NB4 (cell line): ENCODE data around the gene LPAR3.

ENCODE experiments used
- DNase-seq: peaks from one replicate; pipeline ENCODE4 v3.0.0; 2010; ENCODE audit warnings: low read depth
- H3K4me3 ChIP-seq: one replicate; pipeline ENCODE4 v1.5.1; 2011; ENCODE audit warnings: mild to moderate bottlenecking, low read depth, low read length, moderate library complexity
- MAX ChIP-seq: IDR thresholded peaks from 2 replicates; pipeline ENCODE4 v1.6.1; 2011; ENCODE audit warnings: low read depth, low read length
- MYC ChIP-seq: IDR thresholded peaks from 2 replicates; pipeline ENCODE4 v1.6.1; 2011; ENCODE audit warnings: low read depth, low read length
- POLR2A ChIP-seq: IDR thresholded peaks from 2 replicates; pipeline ENCODE4 v1.6.1; 2011; ENCODE audit warnings: mild to moderate bottlenecking; ENCODE audit not compliant: insufficient read length; ENCODE audit errors: extremely low read depth
- TF ChIP-seq, protein P1 (sequence below): IDR thresholded peaks from one replicate; pipeline ENCODE4 v1.5.1; 2012; ENCODE audit warnings: low read depth, low read length

LPAR3 gene, protein sequence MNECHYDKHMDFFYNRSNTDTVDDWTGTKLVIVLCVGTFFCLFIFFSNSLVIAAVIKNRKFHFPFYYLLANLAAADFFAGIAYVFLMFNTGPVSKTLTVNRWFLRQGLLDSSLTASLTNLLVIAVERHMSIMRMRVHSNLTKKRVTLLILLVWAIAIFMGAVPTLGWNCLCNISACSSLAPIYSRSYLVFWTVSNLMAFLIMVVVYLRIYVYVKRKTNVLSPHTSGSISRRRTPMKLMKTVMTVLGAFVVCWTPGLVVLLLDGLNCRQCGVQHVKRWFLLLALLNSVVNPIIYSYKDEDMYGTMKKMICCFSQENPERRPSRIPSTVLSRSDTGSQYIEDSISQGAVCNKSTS

GRCh38 chr1:84892705-84893618 is at the start of gene LPAR3:
Gene LPAR3, minus strand, starts transcription at chr1:84893206. Its CDS starts 27,086 bp downstream, at chr1:84866120.
- no peak within 1 kb of the TSS for H3K4me3 ChIP-seq
- DNase-seq, result no peak
- TF ChIP-seq, protein P1, sequence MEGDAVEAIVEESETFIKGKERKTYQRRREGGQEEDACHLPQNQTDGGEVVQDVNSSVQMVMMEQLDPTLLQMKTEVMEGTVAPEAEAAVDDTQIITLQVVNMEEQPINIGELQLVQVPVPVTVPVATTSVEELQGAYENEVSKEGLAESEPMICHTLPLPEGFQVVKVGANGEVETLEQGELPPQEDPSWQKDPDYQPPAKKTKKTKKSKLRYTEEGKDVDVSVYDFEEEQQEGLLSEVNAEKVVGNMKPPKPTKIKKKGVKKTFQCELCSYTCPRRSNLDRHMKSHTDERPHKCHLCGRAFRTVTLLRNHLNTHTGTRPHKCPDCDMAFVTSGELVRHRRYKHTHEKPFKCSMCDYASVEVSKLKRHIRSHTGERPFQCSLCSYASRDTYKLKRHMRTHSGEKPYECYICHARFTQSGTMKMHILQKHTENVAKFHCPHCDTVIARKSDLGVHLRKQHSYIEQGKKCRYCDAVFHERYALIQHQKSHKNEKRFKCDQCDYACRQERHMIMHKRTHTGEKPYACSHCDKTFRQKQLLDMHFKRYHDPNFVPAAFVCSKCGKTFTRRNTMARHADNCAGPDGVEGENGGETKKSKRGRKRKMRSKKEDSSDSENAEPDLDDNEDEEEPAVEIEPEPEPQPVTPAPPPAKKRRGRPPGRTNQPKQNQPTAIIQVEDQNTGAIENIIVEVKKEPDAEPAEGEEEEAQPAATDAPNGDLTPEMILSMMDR, result no peak
- no peak for TF ChIP-seq MAX
- TF ChIP-seq POLR2A, result no peak
- TF ChIP-seq MYC, result no peak

DNA sequence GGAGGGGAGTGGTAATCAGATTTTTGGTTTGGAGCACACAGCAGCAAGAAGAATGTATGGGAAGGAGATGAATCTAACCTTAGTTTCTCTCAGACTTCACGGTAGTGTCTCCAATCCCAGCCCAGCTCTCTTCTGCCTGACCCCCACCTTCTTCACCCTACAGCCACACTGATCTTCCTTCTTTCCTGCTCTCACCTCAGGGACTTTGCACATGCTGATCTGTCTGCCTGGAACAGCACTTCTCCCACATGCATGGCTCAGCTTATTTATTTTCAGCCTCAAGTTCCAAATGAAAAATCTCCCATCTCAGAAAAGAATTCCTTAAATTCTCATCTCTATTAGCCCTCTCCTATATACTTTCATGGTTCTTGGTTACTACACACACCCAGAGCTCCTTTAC is 48.8 kb upstream of the LPAR3 start:
- DNase-seq, result no peak
- no peak for TF ChIP-seq MYC
- TF ChIP-seq POLR2A, result no peak
- TF ChIP-seq MAX, result no peak
- TF ChIP-seq, protein P1, result no peak
- no peak overlapping the region for H3K4me3 ChIP-seq

- H3K4me3 ChIP-seq, result no peak overlapping the region
- TF ChIP-seq, protein P1, result no peak
- TF ChIP-seq MYC (no peak), POLR2A (no peak), MAX (no peak)
- no peak for DNase-seq
These were observed 47.5 kb upstream of the LPAR3 start for GRCh38 chr1:84940481-84940880.

GRCh38 chr1:84939761-84940160 is 46.8 kb upstream of the LPAR3 start:
- DNase-seq, result no peak
- no peak overlapping the region for H3K4me3 ChIP-seq
- TF ChIP-seq, protein P1, result no peak
- TF ChIP-seq MYC (no peak), MAX (no peak), POLR2A (no peak)

DNA sequence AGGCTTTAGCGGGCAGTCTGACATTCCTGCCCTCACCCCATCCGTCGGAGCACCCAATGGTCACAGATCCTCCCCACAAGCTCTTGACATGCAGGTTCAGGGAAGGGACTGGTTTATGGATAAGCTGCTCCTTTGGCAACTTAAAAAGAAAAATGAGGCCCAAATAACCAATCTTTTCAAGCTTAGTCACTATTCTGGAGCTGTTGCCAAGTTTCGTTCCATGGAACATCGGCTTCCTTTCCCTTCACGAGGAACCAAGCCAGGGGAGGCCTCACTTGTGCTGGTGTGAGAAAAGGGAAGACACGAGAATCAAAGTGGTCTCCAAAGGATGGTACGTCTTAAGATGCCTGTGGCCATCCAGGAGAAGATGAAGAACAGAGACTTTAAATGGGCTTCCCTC is 46.1 kb upstream of the LPAR3 start:
- TF ChIP-seq MYC (no peak), POLR2A (no peak), MAX (no peak)
- TF ChIP-seq, protein P1, result no peak

More for the DNA sequence above, 46.1 kb upstream of the LPAR3 start:
- no peak overlapping the region for H3K4me3 ChIP-seq
- DNase-seq, result no peak
